Mesenteric fat pad (tissue), 1 donor: ENCODE data around the gene MLLT6. TPM values are rescaled to one million over a fixed set of nuclear protein-coding genes. Genes with fewer than 3 reads are reported as not detected.

Experiments used
- DNase-seq: peaks from one replicate; pipeline ENCODE4 v3.0.0-alpha.2; 2020; ENCODE audit warnings: low spot score
- microRNA-seq: library from miRNA; unstranded; fragments of <30 nt; microRNA quantifications from one replicate; pipeline ENCODE4 v1.2.0, GENCODE V29; 2020; ENCODE audit warnings: borderline number of aligned reads
- total RNA-seq: library from RNA; stranded (reverse); fragmentation: NEBNext Ultra II Directional; extraction: Animal tissue kit (Norgen Biotek cat#: 25700); gene quantifications from one replicate; pipeline ENCODE4 v1.2.1, GENCODE V29; 2021
- donor health status: DM: yes; HTN: yes; CAD: no.

MLLT6 gene
- total RNA-seq, 1 donor from 2014 or later: 77.0 TPM

DNA sequence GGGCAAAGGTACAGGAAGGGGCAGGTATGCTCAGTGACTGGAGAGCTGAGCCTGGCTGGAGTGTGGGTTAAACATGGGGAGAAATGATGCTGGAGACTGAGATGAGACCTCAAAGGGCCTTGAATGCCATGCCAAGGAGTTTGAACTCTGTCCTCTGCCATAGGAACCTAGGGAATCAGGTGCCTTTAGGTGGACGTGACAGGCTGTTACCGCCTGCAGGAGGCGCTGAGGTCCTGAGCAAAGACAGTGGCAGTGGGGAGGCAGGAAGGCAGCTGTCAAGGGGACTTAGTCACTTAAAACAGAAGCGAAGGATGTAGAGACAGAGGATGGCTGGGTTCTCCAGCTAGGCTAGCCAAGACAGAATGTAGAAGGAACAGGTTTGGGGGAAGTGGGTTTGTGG, 56.5 kb downstream of the MLLT6 start:
- no peak for DNase-seq

DNA sequence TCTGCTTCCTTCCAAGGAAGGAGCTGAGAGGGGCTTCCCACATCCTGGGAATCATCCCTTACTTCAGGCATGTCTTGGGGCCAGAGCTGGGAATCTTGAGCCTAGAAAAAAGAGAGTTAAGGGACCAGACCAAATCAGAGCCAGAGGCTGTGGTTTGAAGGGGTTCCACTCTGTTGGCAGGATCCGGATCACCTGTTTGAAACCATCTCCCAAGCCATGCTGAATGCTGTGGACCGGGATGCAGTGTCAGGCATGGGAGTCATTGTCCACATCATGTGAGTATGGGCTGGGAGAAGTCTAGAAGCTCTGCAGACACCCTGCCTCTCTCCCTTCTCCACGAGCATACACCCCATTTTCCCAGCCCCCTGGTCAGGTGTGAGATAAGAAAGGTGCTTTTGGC, 57.2 kb downstream of the MLLT6 start:
- DNase-seq: no peak

DNA sequence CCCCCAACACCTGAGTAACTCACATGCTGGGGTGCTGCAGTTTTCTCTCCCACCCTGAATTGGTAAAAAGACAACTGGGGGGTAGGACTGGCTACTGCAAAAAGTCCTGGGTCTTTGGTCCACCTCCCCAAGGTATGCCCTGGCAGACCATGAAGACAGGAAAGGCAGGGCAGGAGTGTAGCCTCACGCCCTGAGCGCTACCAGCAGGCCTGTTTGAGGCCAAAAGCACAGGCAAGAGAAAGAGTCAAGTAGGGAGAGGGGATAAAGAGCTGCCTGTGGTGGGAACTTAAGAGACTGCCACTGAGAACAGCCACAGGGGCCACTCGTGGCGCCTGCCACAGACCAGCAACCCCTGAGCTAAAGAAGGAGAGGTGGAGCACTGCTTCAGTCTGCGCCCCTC, 61.3 kb downstream of the MLLT6 start:
- no peak for DNase-seq

DNA sequence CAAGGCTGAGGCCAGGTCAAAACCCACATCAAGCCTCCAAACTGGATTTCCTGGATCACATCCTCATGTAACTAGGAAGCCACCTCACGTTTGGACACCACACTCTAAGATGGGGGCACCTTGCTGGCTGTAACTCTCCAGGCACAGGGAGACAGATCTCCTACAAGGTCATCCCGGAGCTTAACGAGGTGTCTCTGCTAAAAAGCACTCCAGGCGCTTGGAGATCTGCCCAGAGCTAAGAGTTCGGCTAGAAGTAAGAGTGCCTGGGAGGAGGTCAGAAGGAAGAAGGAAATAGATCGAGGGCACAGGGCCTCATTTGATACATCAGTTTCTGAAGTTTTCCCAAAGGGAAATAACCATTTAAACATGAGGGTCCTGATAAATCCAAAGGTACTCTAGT, 63.3 kb downstream of the MLLT6 start:
- DNase-seq: no peak

DNA sequence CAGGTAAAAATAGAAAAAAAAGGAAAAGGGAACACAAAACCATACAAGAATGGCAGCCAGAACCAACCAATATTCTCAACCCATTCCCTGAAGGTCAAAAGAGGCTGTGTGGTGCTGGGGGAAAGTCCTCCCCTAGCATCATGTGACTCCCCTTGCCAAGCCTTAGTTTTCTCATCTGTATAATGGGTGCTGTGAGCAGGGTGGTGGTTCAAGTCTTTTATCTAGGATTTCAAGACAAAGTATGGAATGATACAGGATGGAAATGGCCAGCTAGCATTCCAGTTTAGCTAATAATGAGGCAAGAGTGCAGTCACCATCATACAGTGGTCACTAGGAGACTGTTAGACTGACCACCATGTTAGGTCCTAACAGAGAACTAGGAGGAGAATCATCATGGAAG, 68.2 kb downstream of the MLLT6 start:
- no peak for DNase-seq

DNA sequence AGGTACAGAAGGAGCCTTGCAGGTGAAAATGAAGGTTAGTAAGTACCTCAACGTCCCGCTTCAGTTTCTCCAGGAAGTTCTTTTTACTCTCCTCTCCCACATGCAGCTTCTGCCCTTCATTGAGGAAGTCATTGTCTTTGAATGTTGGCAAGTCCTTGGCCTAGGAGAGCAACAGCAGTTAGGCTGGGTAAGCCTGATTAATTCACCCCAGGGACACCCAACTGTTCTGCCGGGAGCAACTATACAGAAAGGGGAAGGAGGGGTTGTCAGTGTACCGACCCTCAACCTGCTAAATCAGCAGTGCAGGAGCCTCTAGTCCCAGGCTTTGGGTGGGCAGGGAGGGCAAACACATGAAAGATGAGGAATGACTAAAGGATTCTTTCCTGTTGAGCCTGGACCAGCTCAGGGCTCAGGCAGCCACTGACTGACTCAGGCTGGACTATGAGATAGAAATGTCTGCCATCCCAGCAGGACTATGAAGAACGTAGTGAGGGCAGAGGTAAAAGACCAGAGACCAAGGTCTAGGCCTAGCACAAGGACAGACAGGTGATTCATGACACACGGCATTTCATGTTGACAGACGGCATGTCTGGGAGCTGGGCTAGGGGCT, 72.7 kb downstream of the MLLT6 start:
- no peak for DNase-seq

Small RNA genes lying within 50 kb of the gene (microRNA-seq; reads per million reads assigned to microRNA genes)
- gene MIR4726: not detected
- not detected for gene MIR4734

Other genes starting within 250 kb of the MLLT6 start
- 10.1 TPM for gene SRCIN1, start 99.3 kb upstream of the MLLT6 start, total RNA-seq
- gene EPOP, start 30.3 kb upstream of the MLLT6 start, total RNA-seq: 2.5 TPM
- 44.6 TPM for gene CISD3, start 25.1 kb downstream of the MLLT6 start, total RNA-seq
- 40.7 TPM for gene PCGF2, start 43.1 kb downstream of the MLLT6 start, total RNA-seq
- 145 TPM for gene PSMB3, start 47.5 kb downstream of the MLLT6 start, total RNA-seq
- 41.6 TPM for gene PIP4K2B, start 94.3 kb downstream of the MLLT6 start, total RNA-seq
- gene CWC25, start 120.0 kb downstream of the MLLT6 start, total RNA-seq: 22.4 TPM
- gene RPL23, start 148.4 kb downstream of the MLLT6 start, total RNA-seq: 1,395 TPM
- gene LASP1, start 164.8 kb downstream of the MLLT6 start, total RNA-seq: 172 TPM